PC-3 (cell line): ENCODE measurements around the gene NOP56. TPM values are rescaled to one million over a fixed set of nuclear protein-coding genes. Genes with fewer than 3 reads are reported as not detected.

Experiments
- ATAC-seq: fragments of 200-7000 bp; cut with Tn5 transposase; 2 replicates; pipeline ENCODE4 v1.9.1; 2020; ENCODE audit warnings: mild to moderate bottlenecking, moderate library complexity
- BruUV-seq: library from RNA; stranded (reverse); fragments of 400-500 nt; replicated peaks from 2 replicates; lab custom pipeline; 2021; lab: Mats Ljungman, UMichigan
- CTCF ChIA-PET: fragments of 300-600 bp; sonication (Branson Sonifier 250); formaldehyde crosslinking; loops from one replicate; lab custom pipeline; 2022; ENCODE audit warnings: antibody characterized with exemption; lab: Charles Lee
- POLR2A ChIA-PET: fragments of 300-600 bp; sonication (Branson Sonifier 250); formaldehyde crosslinking; loops from one replicate; lab custom pipeline; 2022; ENCODE audit warnings: antibody characterized with exemption; ENCODE audit not compliant: unreplicated experiment; lab: Charles Lee
- DNase-seq: peaks from one replicate; pipeline ENCODE4 v3.0.0-alpha.2; 2015
- H2AFZ ChIP-seq: fragments of 300-600 bp; sonication (generic); 2 replicates; pipeline ENCODE4 v1.6.0; 2016; ENCODE audit warnings: antibody characterized with exemption, low read length
- H3F3A ChIP-seq: fragments of 300-600 bp; sonication (generic); one replicate; pipeline ENCODE4 v1.6.0; 2017; ENCODE audit warnings: antibody characterized with exemption, low read length, control low read depth, mild to moderate bottlenecking; ENCODE audit not compliant: unreplicated experiment
- H3K27ac ChIP-seq: fragments of 300-600 bp; sonication (generic); 2 replicates; pipeline ENCODE4 v1.5.1; 2016; ENCODE audit warnings: mild to moderate bottlenecking, low read length
- H3K27me3 ChIP-seq: fragments of 300-600 bp; sonication (generic); 2 replicates; pipeline ENCODE4 v1.6.1; 2016; ENCODE audit warnings: low read length, mixed read lengths
- H3K36me3 ChIP-seq: fragments of 300-600 bp; sonication (generic); 2 replicates; pipeline ENCODE4 v1.6.1; 2016; ENCODE audit warnings: low read depth, mixed run types, low read length, mixed read lengths
- H3K4me1 ChIP-seq: fragments of 300-600 bp; sonication (generic); 2 replicates; pipeline ENCODE4 v1.5.1; 2016; ENCODE audit warnings: low read length; ENCODE audit not compliant: insufficient read depth
- H3K4me2 ChIP-seq: fragments of 300-600 bp; sonication (generic); 2 replicates; pipeline ENCODE4 v1.6.0; 2016; ENCODE audit warnings: low read length
- H3K4me3 ChIP-seq: fragments of 300-600 bp; sonication (generic); 2 replicates; pipeline ENCODE4 v1.5.1; 2016; ENCODE audit warnings: mild to moderate bottlenecking, low read length, mixed read lengths
- H3K79me2 ChIP-seq: fragments of 300-600 bp; sonication (generic); 2 replicates; pipeline ENCODE4 v1.6.1; 2017; ENCODE audit warnings: low read length, mixed read lengths
- H3K9ac ChIP-seq: fragments of 300-600 bp; sonication (generic); 2 replicates; pipeline ENCODE4 v1.6.0; 2016; ENCODE audit warnings: mild to moderate bottlenecking, low read length
- H3K9me2 ChIP-seq: fragments of 300-600 bp; sonication (generic); replicated peaks from 2 replicates; pipeline ENCODE4 v1.6.1; 2016; ENCODE audit warnings: mixed run types, low read length, mixed read lengths
- H3K9me3 ChIP-seq: fragments of 300-600 bp; sonication (generic); 2 replicates; pipeline ENCODE4 v1.6.1; 2016; ENCODE audit warnings: low read length, mixed read lengths
- H4K20me1 ChIP-seq: fragments of 300-600 bp; sonication (generic); 2 replicates; pipeline ENCODE4 v1.6.1; 2016; ENCODE audit warnings: low read length, mixed read lengths
- CTCF ChIP-seq: fragments of 300-600 bp; sonication (generic); conservative IDR thresholded peaks from 2 replicates; pipeline ENCODE4 v1.5.1; 2017; ENCODE audit warnings: antibody characterized with exemption, low read depth, mild to moderate bottlenecking, low read length
- EZH2 ChIP-seq: fragments of 300-600 bp; sonication (generic); IDR thresholded peaks from one replicate; pipeline ENCODE4 v1.6.1; 2017; ENCODE audit warnings: antibody characterized with exemption, mild to moderate bottlenecking, low read length; ENCODE audit not compliant: unreplicated experiment
- EZH2phosphoT487 ChIP-seq: fragments of 300-600 bp; sonication (generic); IDR thresholded peaks from 2 replicates; pipeline ENCODE4 v1.6.1; 2018; ENCODE audit warnings: mild to moderate bottlenecking, antibody characterized with exemption, low read length, borderline replicate concordance
- intact Hi-C: fragments of 100-400 bp; cut with micrococcal nuclease; formaldehyde crosslinking; loops from 2 replicates; pipeline ENCODE4 v1.9.0; 2023
- total RNA-seq: library from RNA; depleted of rRNA; stranded (reverse); fragments of >200 nt; gene quantifications from 2 replicates; pipeline ENCODE4 v1.2.3, GENCODE V29; 2014

Gene NOP56
- total RNA-seq, 1 experiment from 2014 or later, result 570 TPM

GRCh38 chr20:2655331-2656116 lies 3.1 kb downstream of the NOP56 start:
- Histone ChIP-seq H3F3A (peaks cover 50% of the 10 kb centered on the region), H3K36me3 (peaks cover 73% of the 10 kb centered on the region), H3K9ac (no peak overlapping the region), H4K20me1 (peaks cover 70% of the 10 kb centered on the region), H3K9me2 (no peaks in the 10 kb centered on the region), H3K27ac (no peak overlapping the region), H3K79me2 (peaks cover 61% of the 10 kb centered on the region), H3K4me2 (peak overlapping the region; percentile 92), H2AFZ (no peak overlapping the region), H3K4me1 (peaks cover 25% of the 10 kb centered on the region), H3K9me3 (no peaks in the 10 kb centered on the region), H3K4me3 (peak overlapping the region; percentile 97; the same call in 1 of the 2 replicates), H3K27me3 (no peaks in the 10 kb centered on the region)
- ChIA-PET CTCF (no interaction called here), POLR2A (no interaction called here)
- BruUV-seq, result no TSS peak
- intact Hi-C loops, result no loop called here
- DNase-seq (no peak), ATAC-seq (no peak)
- TF ChIP-seq EZH2phosphoT487 (no peak), EZH2 (no peak), CTCF (no peak)

GRCh38 chr20:2656471-2657117 lies 4.2 kb downstream of the NOP56 start:
- intact Hi-C loops, result no loop called here
- ChIA-PET POLR2A (no interaction called here), CTCF (no interaction called here)
- DNase-seq (no peak), ATAC-seq (no peak)
- Histone ChIP-seq H3K9me2 (no peaks in the 10 kb centered on the region), H3K27me3 (no peaks in the 10 kb centered on the region), H2AFZ (no peak overlapping the region), H3K9me3 (no peaks in the 10 kb centered on the region), H3F3A (peaks cover 50% of the 10 kb centered on the region), H3K4me2 (no peak overlapping the region), H3K36me3 (peaks cover 80% of the 10 kb centered on the region), H3K79me2 (peaks cover 56% of the 10 kb centered on the region), H3K9ac (no peak overlapping the region), H3K4me1 (peaks cover 21% of the 10 kb centered on the region), H3K27ac (no peak overlapping the region), H4K20me1 (peaks cover 70% of the 10 kb centered on the region), H3K4me3 (no peak overlapping the region)
- BruUV-seq, result no TSS peak
- no peak for TF ChIP-seq EZH2
- no peak for TF ChIP-seq CTCF
- TF ChIP-seq EZH2phosphoT487, result no peak

- Histone ChIP-seq H3K4me2 (no peak overlapping the region), H3K4me3 (no peak overlapping the region), H3K9me3 (no peaks in the 10 kb centered on the region), H3K9me2 (no peaks in the 10 kb centered on the region), H3K27ac (no peak overlapping the region), H3K36me3 (peaks cover 86% of the 10 kb centered on the region), H3K4me1 (peaks cover 21% of the 10 kb centered on the region), H3F3A (peaks cover 50% of the 10 kb centered on the region), H3K9ac (no peak overlapping the region), H3K27me3 (no peaks in the 10 kb centered on the region), H4K20me1 (peaks cover 70% of the 10 kb centered on the region), H3K79me2 (peaks cover 56% of the 10 kb centered on the region), H2AFZ (no peak overlapping the region)
- ChIA-PET CTCF (no interaction called here), POLR2A (no interaction called here)
- no peak for DNase-seq
- TF ChIP-seq CTCF (no peak), EZH2 (no peak), EZH2phosphoT487 (no peak)
- no peak for ATAC-seq
- BruUV-seq, result no TSS peak
- intact Hi-C loops, result no loop called here
Measured at GRCh38 chr20:2657241-2657640, 4.8 kb downstream of the NOP56 start.
